Medulla oblongata (tissue), 1 donor: ENCODE measurements around the gene MEIOB.

Experiments used
- DNase-seq: peaks from one replicate; pipeline ENCODE4 v3.0.0-alpha.2; 2015; ENCODE audit errors: extremely low spot score

MEIOB gene

GRCh38 chr16:1788095-1788707, 83.8 kb downstream of the MEIOB start:
- DNase-seq = no peak

- DNase-seq = no peak
Measured at GRCh38 chr16:1787322-1788094, 84.5 kb downstream of the MEIOB start.

GRCh38 chr16:1787056-1787321, 85.0 kb downstream of the MEIOB start:
- DNase-seq = no peak

- DNase-seq = no peak
Measured at GRCh38 chr16:1786242-1787055, 85.5 kb downstream of the MEIOB start.

GRCh38 chr16:1785846-1786170, 86.2 kb downstream of the MEIOB start:
- no peak for DNase-seq

- DNase-seq = no peak
Measured at GRCh38 chr16:1784977-1785845, 86.8 kb downstream of the MEIOB start.
